ENCODE data around the gene DNAJC13.
A peak's percentile ranks its signal among the peaks of the same experiment; 100 is the strongest.

DNAJC13 gene

GRCh38 chr3:132433121-132433520 lies 15.8 kb downstream of the DNAJC13 start:
- no peak overlapping the region for H3K4me3 Mint-ChIP-seq
- no peaks in the 10 kb centered on the region for H3K27me3 Mint-ChIP-seq
- H3K4me1 Mint-ChIP-seq (ENCODE audit: low read depth): peaks cover 44% of the 10 kb centered on the region
- peaks cover 2% of the 10 kb centered on the region for H3K36me3 Mint-ChIP-seq
- no peak overlapping the region for H3K27ac Mint-ChIP-seq
- no peaks in the 10 kb centered on the region for H3K9me3 Mint-ChIP-seq (ENCODE audit: low read depth)

GRCh38 chr3:132435224-132435910 lies 18.1 kb downstream of the DNAJC13 start:
- H3K4me1 Mint-ChIP-seq (ENCODE audit: low read depth): peaks cover 32% of the 10 kb centered on the region
- H3K4me3 Mint-ChIP-seq: no peak overlapping the region
- H3K9me3 Mint-ChIP-seq (ENCODE audit: low read depth): no peaks in the 10 kb centered on the region
- peaks cover 2% of the 10 kb centered on the region for H3K36me3 Mint-ChIP-seq
- no peaks in the 10 kb centered on the region for H3K27me3 Mint-ChIP-seq
- H3K27ac Mint-ChIP-seq: no peak overlapping the region

GRCh38 chr3:132435911-132436425 lies 18.7 kb downstream of the DNAJC13 start:
- Mint-ChIP-seq H3K4me3 (no peak overlapping the region), H3K4me1 (ENCODE audit: low read depth) (peaks cover 28% of the 10 kb centered on the region), H3K36me3 (peaks cover 2% of the 10 kb centered on the region), H3K27me3 (no peaks in the 10 kb centered on the region), H3K27ac (peak overlapping the region; percentile 42), H3K9me3 (ENCODE audit: low read depth) (no peaks in the 10 kb centered on the region)

GRCh38 chr3:132443421-132443820 lies 26.1 kb downstream of the DNAJC13 start:
- Mint-ChIP-seq H3K27ac (no peak overlapping the region), H3K4me1 (ENCODE audit: low read depth) (peaks cover 24% of the 10 kb centered on the region), H3K4me3 (no peak overlapping the region), H3K36me3 (peaks cover 6% of the 10 kb centered on the region), H3K27me3 (no peaks in the 10 kb centered on the region), H3K9me3 (ENCODE audit: low read depth) (no peaks in the 10 kb centered on the region)

- H3K4me3 Mint-ChIP-seq: no peak overlapping the region
- peaks cover 24% of the 10 kb centered on the region for H3K4me1 Mint-ChIP-seq (ENCODE audit: low read depth)
- no peaks in the 10 kb centered on the region for H3K9me3 Mint-ChIP-seq (ENCODE audit: low read depth)
- H3K27me3 Mint-ChIP-seq: no peaks in the 10 kb centered on the region
- H3K27ac Mint-ChIP-seq: no peak overlapping the region
- H3K36me3 Mint-ChIP-seq: peaks cover 6% of the 10 kb centered on the region
Observed at GRCh38 chr3:132444383-132444782, 27.1 kb downstream of the DNAJC13 start.

GRCh38 chr3:132445817-132446216 lies 28.5 kb downstream of the DNAJC13 start:
- peaks cover 6% of the 10 kb centered on the region for H3K36me3 Mint-ChIP-seq
- no peak overlapping the region for H3K27ac Mint-ChIP-seq
- H3K27me3 Mint-ChIP-seq: no peaks in the 10 kb centered on the region
- H3K9me3 Mint-ChIP-seq (ENCODE audit: low read depth): no peaks in the 10 kb centered on the region
- H3K4me3 Mint-ChIP-seq: no peak overlapping the region
- peaks cover 24% of the 10 kb centered on the region for H3K4me1 Mint-ChIP-seq (ENCODE audit: low read depth)

- Mint-ChIP-seq H3K4me1 (ENCODE audit: low read depth) (peaks cover 8% of the 10 kb centered on the region), H3K9me3 (ENCODE audit: low read depth) (no peaks in the 10 kb centered on the region), H3K36me3 (peaks cover 2% of the 10 kb centered on the region), H3K4me3 (no peak overlapping the region), H3K27ac (no peak overlapping the region), H3K27me3 (no peaks in the 10 kb centered on the region)
Observed at GRCh38 chr3:132448216-132448961, 31.1 kb downstream of the DNAJC13 start.

- no peaks in the 10 kb centered on the region for H3K4me1 Mint-ChIP-seq (ENCODE audit: low read depth)
- H3K9me3 Mint-ChIP-seq (ENCODE audit: low read depth): no peaks in the 10 kb centered on the region
- H3K27me3 Mint-ChIP-seq: no peaks in the 10 kb centered on the region
- no peak overlapping the region for H3K4me3 Mint-ChIP-seq
- no peak overlapping the region for H3K27ac Mint-ChIP-seq
- peaks cover 18% of the 10 kb centered on the region for H3K36me3 Mint-ChIP-seq
Observed at GRCh38 chr3:132456136-132456535, 38.8 kb downstream of the DNAJC13 start.

- H3K4me3 Mint-ChIP-seq: no peak overlapping the region
- peaks cover 18% of the 10 kb centered on the region for H3K36me3 Mint-ChIP-seq
- H3K27ac Mint-ChIP-seq: no peak overlapping the region
- no peaks in the 10 kb centered on the region for H3K9me3 Mint-ChIP-seq (ENCODE audit: low read depth)
- H3K27me3 Mint-ChIP-seq: no peaks in the 10 kb centered on the region
- no peaks in the 10 kb centered on the region for H3K4me1 Mint-ChIP-seq (ENCODE audit: low read depth)
Observed at GRCh38 chr3:132456571-132456970, 39.3 kb downstream of the DNAJC13 start.

GRCh38 chr3:132457286-132457685 lies 40.0 kb downstream of the DNAJC13 start:
- Mint-ChIP-seq H3K27me3 (no peaks in the 10 kb centered on the region), H3K27ac (no peak overlapping the region), H3K36me3 (peaks cover 18% of the 10 kb centered on the region), H3K9me3 (ENCODE audit: low read depth) (no peaks in the 10 kb centered on the region), H3K4me3 (no peak overlapping the region), H3K4me1 (ENCODE audit: low read depth) (no peaks in the 10 kb centered on the region)

- Mint-ChIP-seq H3K27ac (no peak overlapping the region), H3K4me3 (no peak overlapping the region), H3K36me3 (peaks cover 17% of the 10 kb centered on the region), H3K4me1 (ENCODE audit: low read depth) (no peaks in the 10 kb centered on the region), H3K9me3 (ENCODE audit: low read depth) (no peaks in the 10 kb centered on the region), H3K27me3 (no peaks in the 10 kb centered on the region)
Observed at GRCh38 chr3:132459551-132459950, 42.2 kb downstream of the DNAJC13 start.

GRCh38 chr3:132461544-132461943 lies 44.2 kb downstream of the DNAJC13 start:
- Mint-ChIP-seq H3K9me3 (ENCODE audit: low read depth) (no peaks in the 10 kb centered on the region), H3K27me3 (no peaks in the 10 kb centered on the region), H3K4me1 (ENCODE audit: low read depth) (no peaks in the 10 kb centered on the region), H3K4me3 (no peak overlapping the region), H3K27ac (no peak overlapping the region), H3K36me3 (peaks cover 9% of the 10 kb centered on the region)

GRCh38 chr3:132464066-132464465 lies 46.8 kb downstream of the DNAJC13 start:
- no peaks in the 10 kb centered on the region for H3K27me3 Mint-ChIP-seq
- no peaks in the 10 kb centered on the region for H3K4me1 Mint-ChIP-seq (ENCODE audit: low read depth)
- no peaks in the 10 kb centered on the region for H3K9me3 Mint-ChIP-seq (ENCODE audit: low read depth)
- peaks cover 14% of the 10 kb centered on the region for H3K36me3 Mint-ChIP-seq
- no peak overlapping the region for H3K27ac Mint-ChIP-seq
- H3K4me3 Mint-ChIP-seq: no peak overlapping the region

GRCh38 chr3:132469326-132469725 lies 52.0 kb downstream of the DNAJC13 start:
- H3K27me3 Mint-ChIP-seq: no peaks in the 10 kb centered on the region
- no peaks in the 10 kb centered on the region for H3K4me1 Mint-ChIP-seq (ENCODE audit: low read depth)
- no peaks in the 10 kb centered on the region for H3K9me3 Mint-ChIP-seq (ENCODE audit: low read depth)
- no peak overlapping the region for H3K27ac Mint-ChIP-seq
- H3K4me3 Mint-ChIP-seq: no peak overlapping the region
- H3K36me3 Mint-ChIP-seq: peaks cover 14% of the 10 kb centered on the region

GRCh38 chr3:132486099-132486498 lies 68.8 kb downstream of the DNAJC13 start:
- H3K4me1 Mint-ChIP-seq (ENCODE audit: low read depth): no peaks in the 10 kb centered on the region
- no peak overlapping the region for H3K27ac Mint-ChIP-seq
- no peaks in the 10 kb centered on the region for H3K27me3 Mint-ChIP-seq
- H3K4me3 Mint-ChIP-seq: no peak overlapping the region
- H3K36me3 Mint-ChIP-seq: peaks cover 4% of the 10 kb centered on the region
- no peaks in the 10 kb centered on the region for H3K9me3 Mint-ChIP-seq (ENCODE audit: low read depth)

Measured in activated naive CD8-positive, alpha-beta T cell (primary cell).